Measurements from ENCODE around the gene SENP8.
"Not testable (repeated sequence)": the region's sequence is repeated elsewhere in the genome, so short reads cannot be mapped to it uniquely, and the experiment has no call there.

SENP8 gene

GRCh38 chr15:72155635-72156616, 37.7 kb downstream of the SENP8 start:
- peak; percentile 92 for DNase-seq

GRCh38 chr15:72156928-72157327, 38.7 kb downstream of the SENP8 start:
- no peak for DNase-seq

- no peak for DNase-seq
Observed at GRCh38 chr15:72160696-72161245, 42.6 kb downstream of the SENP8 start.

GRCh38 chr15:72161361-72162132, 43.3 kb downstream of the SENP8 start:
- DNase-seq: no peak

GRCh38 chr15:72162569-72162968, 44.4 kb downstream of the SENP8 start:
- DNase-seq: no peak

GRCh38 chr15:72163719-72164118, 45.5 kb downstream of the SENP8 start:
- DNase-seq: no peak

- DNase-seq: no peak
Observed at GRCh38 chr15:72166716-72167417, 48.7 kb downstream of the SENP8 start.

GRCh38 chr15:72167445-72167844, 49.2 kb downstream of the SENP8 start:
- no peak for DNase-seq

- DNase-seq: peak; percentile 94
Observed at GRCh38 chr15:72168131-72168807, 50.1 kb downstream of the SENP8 start.

- DNase-seq: no peak
Observed at GRCh38 chr15:72168808-72169190, 50.6 kb downstream of the SENP8 start.

- DNase-seq: no peak
Observed at GRCh38 chr15:72169236-72169920, 51.2 kb downstream of the SENP8 start.

GRCh38 chr15:72169921-72170611, 51.9 kb downstream of the SENP8 start:
- DNase-seq: peak; percentile 93

GRCh38 chr15:72170691-72171090, 52.5 kb downstream of the SENP8 start:
- no peak for DNase-seq

GRCh38 chr15:72171978-72172377, 53.8 kb downstream of the SENP8 start:
- not testable (repeated sequence) for DNase-seq

GRCh38 chr15:72172796-72173195, 54.6 kb downstream of the SENP8 start:
- DNase-seq: no peak

GRCh38 chr15:72173401-72173800, 55.2 kb downstream of the SENP8 start:
- DNase-seq: no peak

- DNase-seq: no peak
Observed at GRCh38 chr15:72173864-72174550, 55.8 kb downstream of the SENP8 start.

- DNase-seq: no peak
Observed at GRCh38 chr15:72174551-72175165, 56.5 kb downstream of the SENP8 start.

GRCh38 chr15:72175186-72176044, 57.2 kb downstream of the SENP8 start:
- DNase-seq: peak; percentile 44

Data from islet precursor cell (in vitro differentiated cells).